Measurements from ENCODE around the gene SOD2.
A peak's percentile ranks its signal among the peaks of the same experiment; 100 is the strongest.

Gene SOD2

GRCh38 chr6:159720708-159721107 lies 27.7 kb upstream of the SOD2 start:
- Histone ChIP-seq H3K9me2 (replicated peaks; ENCODE audit: insufficient read depth, low read length) (no peaks in the 10 kb centered on the region), H3K79me2 (ENCODE audit: low read length) (peaks cover 14% of the 10 kb centered on the region)
- DNase-seq: peak; percentile 49

DNA sequence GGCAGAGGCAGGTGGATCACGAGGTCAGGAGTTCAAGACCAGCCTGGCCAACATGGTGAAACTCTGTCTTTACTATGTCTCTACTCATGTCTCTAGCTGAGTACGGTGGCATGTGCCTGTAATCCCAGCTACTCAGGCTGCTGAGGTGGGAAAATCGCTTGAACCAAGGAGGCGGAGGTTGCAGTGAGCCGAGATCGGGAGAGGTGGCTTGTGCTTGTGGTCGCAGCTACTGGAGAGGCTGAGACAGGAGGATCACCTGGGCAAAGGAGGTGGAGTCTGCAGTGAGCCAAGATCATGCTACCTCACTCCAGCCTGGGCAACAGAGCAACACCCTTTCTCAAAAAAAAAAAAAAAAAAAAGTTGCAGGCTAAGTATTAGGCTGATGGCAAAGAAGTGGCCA lies 26.2 kb upstream of the SOD2 start:
- Histone ChIP-seq H3F3A (ENCODE audit: insufficient read depth, low read length) (no peaks in the 10 kb centered on the region), H3K79me2 (ENCODE audit: low read length) (peaks cover 3% of the 10 kb centered on the region), H3K27me3 (replicated peaks; ENCODE audit: insufficient read depth, low read length) (no peaks in the 10 kb centered on the region), H3K4me1 (ENCODE audit: low read length) (no peaks in the 10 kb centered on the region), H3K9ac (ENCODE audit: low read length) (no peak overlapping the region), H3K4me2 (ENCODE audit: low read depth, low read length) (no peak overlapping the region), H3K4me3 (ENCODE audit: low read length) (no peak overlapping the region), H3K27ac (ENCODE audit: low read length) (no peak overlapping the region), H3K9me2 (replicated peaks; ENCODE audit: insufficient read depth, low read length) (no peaks in the 10 kb centered on the region), H3K36me3 (replicated peaks; ENCODE audit: insufficient read depth, low read length) (no peaks in the 10 kb centered on the region), H3K9me3 (replicated peaks; ENCODE audit: insufficient read depth, low read length) (no peaks in the 10 kb centered on the region), H4K20me1 (ENCODE audit: insufficient read depth, low read length) (no peaks in the 10 kb centered on the region), H2AFZ (ENCODE audit: low read length) (no peak overlapping the region)
- no peak for DNase-seq
- TF ChIP-seq EZH2phosphoT487 (IDR thresholded peaks at IDR 0.05; ENCODE audit: low read length) (no peak), EZH2 (optimal IDR thresholded peaks at IDR 0.05; ENCODE audit: low read depth, low read length) (no peak), CTCF (IDR thresholded peaks at IDR 0.05; ENCODE audit: low read length) (no peak)

More at GRCh38 chr6:159720708-159721107, 27.7 kb upstream of the SOD2 start:
- no peak overlapping the region for H3K27ac ChIP-seq (ENCODE audit: low read length)
- H4K20me1 ChIP-seq (ENCODE audit: insufficient read depth, low read length): no peaks in the 10 kb centered on the region
- H3F3A ChIP-seq (ENCODE audit: insufficient read depth, low read length): no peaks in the 10 kb centered on the region
- no peaks in the 10 kb centered on the region for H3K4me1 ChIP-seq (ENCODE audit: low read length)
- no peak overlapping the region for H3K4me2 ChIP-seq (ENCODE audit: low read depth, low read length)
- TF ChIP-seq EZH2phosphoT487 (IDR thresholded peaks at IDR 0.05; ENCODE audit: low read length) (no peak), CTCF (IDR thresholded peaks at IDR 0.05; ENCODE audit: low read length) (peak; percentile 26)
- no peaks in the 10 kb centered on the region for H3K27me3 ChIP-seq (replicated peaks; ENCODE audit: insufficient read depth, low read length)
- H3K4me3 ChIP-seq (ENCODE audit: low read length): no peak overlapping the region
- H2AFZ ChIP-seq (ENCODE audit: low read length): no peak overlapping the region
- H3K9ac ChIP-seq (ENCODE audit: low read length): no peak overlapping the region
- no peaks in the 10 kb centered on the region for H3K36me3 ChIP-seq (replicated peaks; ENCODE audit: insufficient read depth, low read length)
- no peaks in the 10 kb centered on the region for H3K9me3 ChIP-seq (replicated peaks; ENCODE audit: insufficient read depth, low read length)

GRCh38 chr6:159718634-159719033 lies 25.6 kb upstream of the SOD2 start:
- Histone ChIP-seq H3K9me3 (replicated peaks; ENCODE audit: insufficient read depth, low read length) (no peaks in the 10 kb centered on the region), H3K4me3 (ENCODE audit: low read length) (no peak overlapping the region), H3K9ac (ENCODE audit: low read length) (no peak overlapping the region), H3K36me3 (replicated peaks; ENCODE audit: insufficient read depth, low read length) (no peaks in the 10 kb centered on the region), H3K9me2 (replicated peaks; ENCODE audit: insufficient read depth, low read length) (no peaks in the 10 kb centered on the region), H3K4me1 (ENCODE audit: low read length) (no peaks in the 10 kb centered on the region), H3K4me2 (ENCODE audit: low read depth, low read length) (no peak overlapping the region), H3K27me3 (replicated peaks; ENCODE audit: insufficient read depth, low read length) (no peaks in the 10 kb centered on the region), H3F3A (ENCODE audit: insufficient read depth, low read length) (no peaks in the 10 kb centered on the region), H4K20me1 (ENCODE audit: insufficient read depth, low read length) (no peaks in the 10 kb centered on the region), H3K79me2 (ENCODE audit: low read length) (no peaks in the 10 kb centered on the region; the same call in 1 of the 2 replicates), H2AFZ (ENCODE audit: low read length) (no peak overlapping the region), H3K27ac (ENCODE audit: low read length) (no peak overlapping the region)
- no peak for TF ChIP-seq EZH2phosphoT487 (IDR thresholded peaks at IDR 0.05; ENCODE audit: low read length)
- TF ChIP-seq EZH2 (optimal IDR thresholded peaks at IDR 0.05; ENCODE audit: low read depth, low read length): no peak
- no peak for TF ChIP-seq CTCF (IDR thresholded peaks at IDR 0.05; ENCODE audit: low read length)
- no peak for DNase-seq

All from MM.1S (cell line).